ENCODE results near the gene SENP5.
A peak's percentile ranks its signal among the peaks of the same experiment; 100 is the strongest.

Gene SENP5

GRCh38 chr3:196920733-196921132 lies 53.0 kb downstream of the SENP5 start:
- no peak for TF ChIP-seq CTCF (IDR thresholded peaks at IDR 0.05; ENCODE audit: insufficient read depth, missing control alignments)
- DNase-seq (ENCODE audit: insufficient read length, low spot score) (no peak), FAIRE-seq (peak; percentile 38)

- TF ChIP-seq CTCF (IDR thresholded peaks at IDR 0.05; ENCODE audit: insufficient read depth, missing control alignments): no peak
- FAIRE-seq (no peak), DNase-seq (ENCODE audit: insufficient read length, low spot score) (no peak)
Measured at GRCh38 chr3:196927571-196928453, 60.1 kb downstream of the SENP5 start.

- FAIRE-seq (no peak), DNase-seq (ENCODE audit: insufficient read length, low spot score) (no peak)
- no peak for TF ChIP-seq CTCF (IDR thresholded peaks at IDR 0.05; ENCODE audit: insufficient read depth, missing control alignments)
Measured at GRCh38 chr3:196931157-196931556, 63.4 kb downstream of the SENP5 start.

GRCh38 chr3:196931828-196932587 lies 64.3 kb downstream of the SENP5 start:
- no peak for DNase-seq (ENCODE audit: insufficient read length, low spot score)
- no peak for TF ChIP-seq CTCF (IDR thresholded peaks at IDR 0.05; ENCODE audit: insufficient read depth, missing control alignments)
- no peak for FAIRE-seq

- no peak for DNase-seq (ENCODE audit: insufficient read length, low spot score)
- no peak for FAIRE-seq
- no peak for TF ChIP-seq CTCF (IDR thresholded peaks at IDR 0.05; ENCODE audit: insufficient read depth, missing control alignments)
Measured at GRCh38 chr3:196932600-196932999, 64.9 kb downstream of the SENP5 start.

- no peak for DNase-seq (ENCODE audit: insufficient read length, low spot score)
- no peak for TF ChIP-seq CTCF (IDR thresholded peaks at IDR 0.05; ENCODE audit: insufficient read depth, missing control alignments)
- no peak for FAIRE-seq
Measured at GRCh38 chr3:196936288-196936687, 68.6 kb downstream of the SENP5 start.

All from D721Med (cell line).